Endometrial microvascular endothelial cells (primary cell): ENCODE data around the gene PTMA. TPM values are rescaled to one million over a fixed set of nuclear protein-coding genes. Genes with fewer than 3 reads are reported as not detected.
"Not testable (repeated sequence)": the region's sequence is repeated elsewhere in the genome, so short reads cannot be mapped to it uniquely, and the experiment has no call there.

Experiments used
- in situ Hi-C: cut with HindIII; loops from 2 replicates; pipeline ENCODE4 v1.10.0; 2017; ENCODE audit warnings: low sequenced_read_pairs, low pct_unique_long_range_greater_than_20kb; ENCODE audit errors: inconsistent ontology term
- total RNA-seq: library from RNA; depleted of rRNA; stranded (reverse); fragments of >200 nt; gene quantifications from one replicate; pipeline ENCODE4 v1.2.3, GENCODE V29; 2015; ENCODE audit errors: inconsistent ontology term

The PTMA gene
- total RNA-seq, 1 donor from 2014 or later: 949 TPM

- in situ Hi-C loops: no loop called here
Measured at GRCh38 chr2:231737761-231738160, 29.4 kb downstream of the PTMA start.

- in situ Hi-C loops: no loop called here
Measured at GRCh38 chr2:231743376-231744116, 35.2 kb downstream of the PTMA start.

GRCh38 chr2:231745303-231746038, 37.1 kb downstream of the PTMA start:
- in situ Hi-C loops: no loop called here

GRCh38 chr2:231748153-231748896, 40.0 kb downstream of the PTMA start:
- in situ Hi-C loops: not testable (repeated sequence)

- in situ Hi-C loops: not testable (repeated sequence)
Measured at GRCh38 chr2:231749016-231749415, 40.7 kb downstream of the PTMA start.

- in situ Hi-C loops: no loop called here
Measured at GRCh38 chr2:231751042-231751815, 42.9 kb downstream of the PTMA start.

GRCh38 chr2:231752061-231752460, 43.7 kb downstream of the PTMA start:
- in situ Hi-C loops: no loop called here

GRCh38 chr2:231761735-231762134, 53.4 kb downstream of the PTMA start:
- in situ Hi-C loops: no loop called here

Other genes with a start within 250 kb of the PTMA start
- gene NCL, start 244.0 kb upstream of the PTMA start, total RNA-seq: 128 TPM
- gene NMUR1, start 178.1 kb upstream of the PTMA start, total RNA-seq: not detected
- gene TEX44, start 115.7 kb upstream of the PTMA start, total RNA-seq: not detected
- gene PDE6D, start 72.8 kb downstream of the PTMA start, total RNA-seq: 26.9 TPM
- 32.8 TPM for gene COPS7B, start 77.9 kb downstream of the PTMA start, total RNA-seq
- gene NPPC, start 217.9 kb downstream of the PTMA start, total RNA-seq: not detected